Heart left ventricle (tissue), 16 donors: ENCODE measurements around the gene PARN. TPM values are rescaled to one million over a fixed set of nuclear protein-coding genes. Genes with fewer than 3 reads are reported as not detected.

Experiments
- ATAC-seq, 4 donors: fragments of 200-7000 bp; cut with Tn5 transposase; one replicate each; pipeline ENCODE4 v1.9.1; 2020 to 2022; ENCODE audit warnings: moderate library complexity in 4 of 4, mild to moderate bottlenecking in 3 of 4, moderate number of reproducible peaks in 1 of 4
- DNase-seq, 5 donors: peaks; one replicate each; pipeline ENCODE4 v3.0.0-alpha.2; 2020
- H3K27ac ChIP-seq, 12 donors: fragments of 200-600 bp; sonication (generic) in 4 of 12; one replicate each; pipeline versions ENCODE4 v1.5.0 to v1.8.0; 2016 to 2022; ENCODE audit warnings: mild to moderate bottlenecking in 2 of 12
- H3K27me3 ChIP-seq, 9 donors: fragments of 200-600 bp; sonication (generic) in 2 of 9; one replicate each; pipeline versions ENCODE4 v1.5.1 to v1.8.0; 2016 to 2022; ENCODE audit warnings: mild to moderate bottlenecking in 3 of 9
- H3K36me3 ChIP-seq, 9 donors: fragments of 200-600 bp; sonication (generic) in 2 of 9; one replicate each; pipeline versions ENCODE4 v1.5.0 to v1.8.0; 2018 to 2022; ENCODE audit warnings: mild to moderate bottlenecking in 2 of 9
- H3K4me1 ChIP-seq, 12 donors: fragments of 200-600 bp; sonication (generic) in 4 of 12; one replicate each; pipeline versions ENCODE4 v1.5.0 to v1.8.0; 2016 to 2022; ENCODE audit warnings: mild to moderate bottlenecking in 3 of 12
- H3K4me3 ChIP-seq, 12 donors: fragments of 200-600 bp; sonication (generic) in 4 of 12; one replicate each; pipeline versions ENCODE4 v1.5.0 to v1.8.0; 2017 to 2022; ENCODE audit warnings: mild to moderate bottlenecking in 9 of 12, moderate library complexity in 4 of 12
- H3K9me3 ChIP-seq, 12 donors: fragments of 200-600 bp; sonication (generic) in 4 of 12; one replicate each; pipeline versions ENCODE4 v1.5.0 to v1.8.0; 2016 to 2022; ENCODE audit warnings: mild to moderate bottlenecking in 1 of 12
- POLR2A ChIP-seq, 2 donors: fragments of 450-650 bp; IDR thresholded peaks; one replicate each; pipeline ENCODE4 v1.6.1; 2017; ENCODE audit warnings: antibody characterized with exemption in 2 of 2, mild to moderate bottlenecking in 2 of 2, moderate library complexity in 2 of 2
- WGBS, 4 donors: extraction: QIAGEN DNeasy Blood & Tissue Kit in 2 of 4; methylation state at CpG; one replicate each; pipeline versions ENCODE4 v1.1.5 to v1.1.7; 2013 to 2018; 5-methylcytosine and 5-hydroxymethylcytosine counted together
- intact Hi-C, 10 donors: fragments of 100-400 bp; cut with DNase I; formaldehyde crosslinking; loops; one replicate each; pipeline versions ENCODE4 v1.11.1 to v1.14.2; 2022
- polyA plus RNA-seq, 2 donors: library from polyadenylated mRNA; stranded (reverse); fragments of 200-250 nt; gene quantifications; one replicate each; pipeline ENCODE4 v1.2.3, GENCODE V29; 2013
- total RNA-seq, 9 donors: library from RNA; depleted of rRNA in 2 of 9; stranded (reverse); fragments of >200 nt in 2 of 9; fragmentation: NEBNext Ultra II Directional in 3 of 9; extraction: Animal tissue kit (Norgen Biotek cat#: 25700) in 3 of 9; gene quantifications; one replicate each; pipeline versions ENCODE4 v1.1.0 to v1.2.4, GENCODE V29; 2016 to 2023
- TF ChIP-seq, protein P1 (sequence below), 12 donors: fragments of 200-600 bp; sonication (generic) in 4 of 12; IDR thresholded peaks; one replicate each; pipeline versions ENCODE4 v1.5.0 to v1.8.0; 2018 to 2022; ENCODE audit warnings: antibody characterized with exemption in 12 of 12, mild to moderate bottlenecking in 5 of 12
- donor health status: ischemic (EF 13 %, LVEDD 7.1; RV severe dilation, severe dysfunction).
- donor health status: healthy with polysubstance abuse.
- donor health status: DM: no; HTN: yes; CAD: no.
- donor health status: DM: no; HTN: no; CAD: no.
- donor health status: ischemic (EF 25% LVEDD 6.9; RV normal size, moderate dysfunction).
- donor health status: ischemic (EF 25% LVEDD 5.7; RV mildly dilated, moderate dysfunction).
- donor health status: healthy.
- donor health status: DM: yes; HTN: yes; CAD: no.
- donor health status: ischemic (EF 35%, LVEDD 5.7; RV mildly dilated, moderate dysfunction).
- donor health status: nonischemic (EF 11% LVEDD 7.7; RV severe dilation, severe dysfunction).
- donor health status: DM: yes; HTN: yes; CAD: no.
- donor health status: PGD.
- donor health status: ischemic (EF 29% LVEDD 5.4; RV normal size, mild dysfunction).
- donor health status: nonischemic (EF 23%, LVEDD 6.1; RV moderate dilation, normal function).

Gene PARN
- total and polyA plus RNA-seq, 11 donors: 7.7 to 25.9 (median 19.8) TPM

GRCh38 chr16:14475370-14476139 is 154.5 kb downstream of the PARN start:
- H3K36me3 ChIP-seq: peaks cover 0 to 21% (median 5%) of the 10 kb centered on the region in 9 donors
- H3K27me3 ChIP-seq: no peaks in the 10 kb centered on the region
- no peak for TF ChIP-seq POLR2A (IDR thresholded peaks at IDR 0.05)
- TF ChIP-seq, protein P1, sequence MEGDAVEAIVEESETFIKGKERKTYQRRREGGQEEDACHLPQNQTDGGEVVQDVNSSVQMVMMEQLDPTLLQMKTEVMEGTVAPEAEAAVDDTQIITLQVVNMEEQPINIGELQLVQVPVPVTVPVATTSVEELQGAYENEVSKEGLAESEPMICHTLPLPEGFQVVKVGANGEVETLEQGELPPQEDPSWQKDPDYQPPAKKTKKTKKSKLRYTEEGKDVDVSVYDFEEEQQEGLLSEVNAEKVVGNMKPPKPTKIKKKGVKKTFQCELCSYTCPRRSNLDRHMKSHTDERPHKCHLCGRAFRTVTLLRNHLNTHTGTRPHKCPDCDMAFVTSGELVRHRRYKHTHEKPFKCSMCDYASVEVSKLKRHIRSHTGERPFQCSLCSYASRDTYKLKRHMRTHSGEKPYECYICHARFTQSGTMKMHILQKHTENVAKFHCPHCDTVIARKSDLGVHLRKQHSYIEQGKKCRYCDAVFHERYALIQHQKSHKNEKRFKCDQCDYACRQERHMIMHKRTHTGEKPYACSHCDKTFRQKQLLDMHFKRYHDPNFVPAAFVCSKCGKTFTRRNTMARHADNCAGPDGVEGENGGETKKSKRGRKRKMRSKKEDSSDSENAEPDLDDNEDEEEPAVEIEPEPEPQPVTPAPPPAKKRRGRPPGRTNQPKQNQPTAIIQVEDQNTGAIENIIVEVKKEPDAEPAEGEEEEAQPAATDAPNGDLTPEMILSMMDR (IDR thresholded peaks at IDR 0.05): no peak
- intact Hi-C loops: no loop called here
- DNase-seq (no peak), ATAC-seq (no peak)
- H3K4me1 ChIP-seq: no peaks in the 10 kb centered on the region
- H3K9me3 ChIP-seq: peaks cover 0 to 14% (median 4%) of the 10 kb centered on the region in 12 donors
- 89 to 91% (median 91%) methylated on average over 7 of the region's 7 CpGs for WGBS, 4 donors
- no peak overlapping the region for H3K27ac ChIP-seq
- no peak overlapping the region for H3K4me3 ChIP-seq

DNA sequence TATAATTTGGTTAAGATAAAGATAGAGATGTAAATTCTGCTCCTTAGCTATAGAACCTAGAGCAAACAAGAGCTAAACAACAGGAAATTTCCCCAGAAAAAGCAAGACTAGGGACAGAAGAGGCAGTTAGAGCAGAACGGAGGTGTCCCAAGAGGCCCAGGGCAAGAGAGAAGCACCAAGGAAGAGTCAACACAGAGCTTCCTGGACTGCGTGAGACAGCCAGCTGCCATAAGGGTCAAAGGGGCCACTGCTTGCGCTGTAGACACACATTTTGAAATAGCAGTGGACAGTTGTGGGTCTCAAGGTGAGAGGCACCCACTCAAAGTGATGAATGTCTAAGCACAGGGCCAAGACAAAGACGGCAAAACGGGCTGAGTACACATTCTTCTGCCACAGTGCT is 156.6 kb downstream of the PARN start:
- no peak for TF ChIP-seq POLR2A (IDR thresholded peaks at IDR 0.05)
- TF ChIP-seq, protein P1 (IDR thresholded peaks at IDR 0.05): no peak
- no peaks in the 10 kb centered on the region for H3K4me1 ChIP-seq
- peaks cover 0 to 6% (median 1%) of the 10 kb centered on the region in 12 donors for H3K9me3 ChIP-seq
- no peak overlapping the region for H3K4me3 ChIP-seq
- no peaks in the 10 kb centered on the region for H3K27me3 ChIP-seq
- ATAC-seq (no peak), DNase-seq (no peak)
- H3K27ac ChIP-seq: no peak overlapping the region
- 90 to 93% (median 92%) methylated on average over 5 of the region's 5 CpGs for WGBS, 4 donors
- peaks cover 0 to 5% (median 0%) of the 10 kb centered on the region in 9 donors for H3K36me3 ChIP-seq
- intact Hi-C loops: no loop called here

GRCh38 chr16:14472357-14472756 is 157.7 kb downstream of the PARN start:
- intact Hi-C loops: no loop called here
- DNase-seq (no peak), ATAC-seq (no peak)
- 91 to 98% (median 93%) methylated on average over 2 of the region's 2 CpGs for WGBS, 4 donors
- no peaks in the 10 kb centered on the region for H3K9me3 ChIP-seq
- TF ChIP-seq, protein P1 (IDR thresholded peaks at IDR 0.05): no peak
- TF ChIP-seq POLR2A (IDR thresholded peaks at IDR 0.05): no peak
- no peak overlapping the region for H3K4me3 ChIP-seq
- H3K27me3 ChIP-seq: no peaks in the 10 kb centered on the region
- H3K36me3 ChIP-seq: no peaks in the 10 kb centered on the region
- H3K27ac ChIP-seq: no peak overlapping the region
- H3K4me1 ChIP-seq: no peaks in the 10 kb centered on the region

GRCh38 chr16:14470788-14471187 is 159.3 kb downstream of the PARN start:
- Histone ChIP-seq H3K36me3 (no peaks in the 10 kb centered on the region), H3K27me3 (no peaks in the 10 kb centered on the region), H3K27ac (no peak overlapping the region), H3K9me3 (no peaks in the 10 kb centered on the region), H3K4me3 (no peak overlapping the region), H3K4me1 (no peaks in the 10 kb centered on the region)
- 93 to 99% (median 96%) methylated on average over 2 of the region's 2 CpGs for WGBS, 4 donors
- no peak for TF ChIP-seq POLR2A (IDR thresholded peaks at IDR 0.05)
- TF ChIP-seq, protein P1 (IDR thresholded peaks at IDR 0.05): no peak
- DNase-seq: no peak
- ATAC-seq: no peak
- intact Hi-C loops: no loop called here
